OCI-LY1 (cell line): Measurements from ENCODE around the gene SLC8A1.

Experiments used
- CTCF ChIP-seq: fragments of 200-600 bp; sonication (generic), shearing (Covaris generic); IDR thresholded peaks from 2 replicates; pipeline ENCODE4 v1.5.1; 2017; ENCODE audit warnings: mild to moderate bottlenecking, antibody characterized with exemption, low read length, moderate library complexity, mixed read lengths
- EZH2 ChIP-seq: fragments of 200-600 bp; sonication (generic), shearing (Covaris generic); IDR thresholded peaks from 2 replicates; pipeline ENCODE4 v1.8.0; 2017; ENCODE audit warnings: borderline replicate concordance, mixed run types, mild to moderate bottlenecking, antibody characterized with exemption, low read length, moderate library complexity, mixed read lengths

DNA sequence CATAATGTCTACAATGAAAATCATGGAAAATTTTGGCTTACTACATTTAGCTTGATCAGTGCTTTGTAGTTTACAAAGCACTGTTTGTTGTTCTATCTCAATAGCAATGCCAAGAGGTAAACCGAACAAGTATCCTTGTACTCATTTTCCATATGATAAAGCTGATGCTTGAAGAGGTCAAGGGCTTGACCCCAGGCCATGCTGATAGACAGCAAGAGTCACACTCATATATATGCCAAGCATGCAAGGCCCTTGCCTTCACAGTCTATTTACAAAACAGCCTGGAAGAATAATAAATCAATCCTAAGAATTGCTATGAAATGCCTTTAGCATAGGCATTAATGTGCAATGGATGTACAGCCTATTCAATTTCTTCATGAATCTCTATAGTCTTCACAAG, 71.8 kb downstream of the SLC8A1 start:
- TF ChIP-seq CTCF: no peak
- no peak for TF ChIP-seq EZH2
